Psoas muscle (tissue), 8 donors: ENCODE measurements around the gene NAA11. TPM values are rescaled to one million over a fixed set of nuclear protein-coding genes. Genes with fewer than 3 reads are reported as not detected.

Experiments used
- ATAC-seq, 4 donors: fragments of 200-7000 bp; cut with Tn5 transposase; one replicate each; pipeline ENCODE4 v1.9.1; 2020; ENCODE audit warnings: moderate library complexity in 3 of 4, mild to moderate bottlenecking in 2 of 4
- DNase-seq, 2 donors: peaks; one replicate each; pipeline ENCODE4 v3.0.0-alpha.2; 2020
- H3K27ac ChIP-seq: fragments of 200-600 bp; one replicate; pipeline ENCODE4 v1.8.0; 2022
- H3K27me3 ChIP-seq, 3 donors: fragments of 200-600 bp in 1 of 3; one replicate each; pipeline versions ENCODE4 v1.6.1 to v1.8.0; 2013 to 2022; ENCODE audit warnings: low read length in 2 of 3, mild to moderate bottlenecking in 2 of 3, moderate library complexity in 1 of 3; ENCODE audit not compliant: insufficient read depth in 3 of 3
- H3K36me3 ChIP-seq, 2 donors: fragments of 200-600 bp in 1 of 2; one replicate each; pipeline versions ENCODE4 v1.6.1 to v1.8.0; 2013 to 2022; ENCODE audit warnings: low read depth in 1 of 2, mild to moderate bottlenecking in 1 of 2, moderate library complexity in 1 of 2; ENCODE audit not compliant: insufficient read depth in 1 of 2
- H3K4me1 ChIP-seq: fragments of 200-600 bp; one replicate; pipeline ENCODE4 v1.8.0; 2022
- H3K4me3 ChIP-seq: fragments of 200-600 bp; one replicate; pipeline ENCODE4 v1.8.0; 2022; ENCODE audit warnings: mild to moderate bottlenecking
- H3K9me3 ChIP-seq: fragments of 200-600 bp; one replicate; pipeline ENCODE4 v1.8.0; 2022
- WGBS, 3 donors: extraction: QIAGEN DNeasy Blood & Tissue Kit; methylation state at CpG; one replicate each; pipeline versions ENCODE4 v1.1.6 to v1.1.7; 2013; 5-methylcytosine and 5-hydroxymethylcytosine counted together
- intact Hi-C, 2 donors: fragments of 100-400 bp; cut with DNase I; formaldehyde crosslinking; loops; one replicate each; pipeline versions ENCODE4 v1.11.0 to v1.14.2; 2022
- long read RNA-seq, 2 donors: library from polyadenylated mRNA; unstranded; transcript quantifications; one replicate each; pipeline ENCODE4 v2.0.0, GENCODE V29; 2021
- polyA plus RNA-seq, 3 donors: library from polyadenylated mRNA; stranded (reverse); fragments of 200-250 nt; gene quantifications; one replicate each; pipeline ENCODE4 v1.2.3, GENCODE V29; 2013
- total RNA-seq, 4 donors: library from RNA; stranded (reverse); fragmentation: NEBNext Ultra II Directional in 2 of 4; extraction: Animal tissue kit (Norgen Biotek cat#: 25700) in 2 of 4; gene quantifications; one replicate each; pipeline versions ENCODE4 v1.2.1 to v1.2.4, GENCODE V29; 2021 to 2023
- TF ChIP-seq, protein P1 (sequence below): fragments of 200-600 bp; IDR thresholded peaks from one replicate; pipeline ENCODE4 v1.8.0; 2022; ENCODE audit warnings: antibody characterized with exemption
- donor health status: healthy with polysubstance abuse.
- donor health status: DM: no; HTN: no; CAD: no; lungs with moderate emphysema.
- donor health status: Bipolar disorder and iron deficiency.
- donor health status: healthy.
- donor health status: DM: yes; HTN: yes; CAD: no.
- donor health status: DM: no; HTN: no; CAD: no.
- donor health status: DM: no; HTN: no; CAD: no.
- donor health status: DM: yes; HTN: yes; CAD: no.

NAA11 gene
- total RNA-seq = not detected
- polyA plus RNA-seq = not detected
- long read RNA-seq, donor 1 = 0 reads
- long read RNA-seq, donor 2 = 0 reads

DNA sequence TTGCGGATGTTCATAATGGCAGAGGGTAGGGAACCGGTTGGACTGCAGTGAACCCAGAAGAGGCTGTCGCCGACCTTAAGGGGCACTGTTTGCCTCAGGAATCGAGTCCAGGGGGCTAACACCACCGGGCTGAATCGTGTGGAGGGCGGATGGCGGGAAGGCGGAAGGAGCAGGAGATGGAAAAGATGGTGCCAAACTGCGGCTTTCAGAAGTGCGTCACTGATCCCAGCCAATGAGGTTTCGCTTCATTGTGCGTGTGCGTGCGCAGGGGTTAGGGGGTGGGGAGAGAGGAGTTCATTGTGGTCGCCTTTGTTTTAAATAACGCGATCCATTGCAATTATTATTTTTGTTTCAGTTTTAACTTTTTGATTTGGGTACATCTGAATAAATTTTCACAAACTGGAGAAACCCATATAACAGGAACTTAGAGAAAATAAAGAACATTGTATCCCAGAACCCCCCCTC lies at the start of gene NAA11:
Gene NAA11 (minus strand): TSS at position 198 of the 465 bp plus-strand sequence. CDS start 184 bp downstream, at position 14.
- Histone ChIP-seq H3K9me3 (no peaks in the 10 kb centered on the region), H3K4me1 (no peaks in the 10 kb centered on the region), H3K27me3 (no peaks in the 10 kb centered on the region), H3K36me3 (no peaks in the 10 kb centered on the region), H3K4me3 (no peak within 1 kb of the TSS), H3K27ac (no peak within 1 kb of the TSS)
- intact Hi-C loops = no loop called here
- DNase-seq (no peak), ATAC-seq (no peak)
- 90 to 97% (median 91%) methylated on average over 19 of the region's 19 CpGs for WGBS, 3 donors
- TF ChIP-seq, protein P1, sequence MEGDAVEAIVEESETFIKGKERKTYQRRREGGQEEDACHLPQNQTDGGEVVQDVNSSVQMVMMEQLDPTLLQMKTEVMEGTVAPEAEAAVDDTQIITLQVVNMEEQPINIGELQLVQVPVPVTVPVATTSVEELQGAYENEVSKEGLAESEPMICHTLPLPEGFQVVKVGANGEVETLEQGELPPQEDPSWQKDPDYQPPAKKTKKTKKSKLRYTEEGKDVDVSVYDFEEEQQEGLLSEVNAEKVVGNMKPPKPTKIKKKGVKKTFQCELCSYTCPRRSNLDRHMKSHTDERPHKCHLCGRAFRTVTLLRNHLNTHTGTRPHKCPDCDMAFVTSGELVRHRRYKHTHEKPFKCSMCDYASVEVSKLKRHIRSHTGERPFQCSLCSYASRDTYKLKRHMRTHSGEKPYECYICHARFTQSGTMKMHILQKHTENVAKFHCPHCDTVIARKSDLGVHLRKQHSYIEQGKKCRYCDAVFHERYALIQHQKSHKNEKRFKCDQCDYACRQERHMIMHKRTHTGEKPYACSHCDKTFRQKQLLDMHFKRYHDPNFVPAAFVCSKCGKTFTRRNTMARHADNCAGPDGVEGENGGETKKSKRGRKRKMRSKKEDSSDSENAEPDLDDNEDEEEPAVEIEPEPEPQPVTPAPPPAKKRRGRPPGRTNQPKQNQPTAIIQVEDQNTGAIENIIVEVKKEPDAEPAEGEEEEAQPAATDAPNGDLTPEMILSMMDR = no peak

DNA sequence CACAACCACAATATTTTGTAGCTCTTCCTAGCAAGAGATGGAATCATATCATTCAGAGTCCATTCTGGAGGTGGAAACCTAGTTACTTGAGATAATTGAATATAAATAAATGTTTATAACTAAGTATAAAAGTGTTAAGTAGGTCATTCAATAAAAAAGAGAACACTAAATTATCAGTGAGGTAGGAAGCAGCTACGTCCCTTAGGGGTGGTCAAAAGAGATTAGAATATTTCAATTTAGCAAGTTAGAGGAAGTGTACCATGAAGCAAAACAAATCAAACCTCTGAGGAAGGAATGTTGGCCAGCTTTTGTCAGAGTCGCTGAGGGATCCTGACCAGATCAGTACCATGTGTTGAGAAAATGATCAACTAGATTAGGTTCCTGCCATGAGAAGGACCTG lies 44.2 kb upstream of the NAA11 start:
- intact Hi-C loops = no loop called here
- Histone ChIP-seq H3K27me3 (no peaks in the 10 kb centered on the region), H3K9me3 (no peaks in the 10 kb centered on the region), H3K36me3 (no peaks in the 10 kb centered on the region), H3K4me3 (no peak overlapping the region), H3K27ac (no peak overlapping the region), H3K4me1 (no peaks in the 10 kb centered on the region)
- TF ChIP-seq, protein P1 = no peak
- WGBS, 3 donors = 26 to 35% (median 33%) methylated on average over 2 of the region's 2 CpGs
- DNase-seq (no peak), ATAC-seq (no peak)

- Histone ChIP-seq H3K27ac (no peak overlapping the region), H3K27me3 (no peaks in the 10 kb centered on the region), H3K4me3 (no peak overlapping the region), H3K4me1 (no peaks in the 10 kb centered on the region), H3K36me3 (no peaks in the 10 kb centered on the region), H3K9me3 (no peaks in the 10 kb centered on the region)
- DNase-seq (no peak), ATAC-seq (no peak)
- intact Hi-C loops = no loop called here
- TF ChIP-seq, protein P1 = no peak
- WGBS, 3 donors = 90 to 93% (median 91%) methylated on average over 2 of the region's 2 CpGs
Observed at GRCh38 chr4:79367096-79367495, 41.2 kb upstream of the NAA11 start.

GRCh38 chr4:79366422-79366821 lies 40.6 kb upstream of the NAA11 start:
- intact Hi-C loops = no loop called here
- DNase-seq (no peak), ATAC-seq (no peak)
- Histone ChIP-seq H3K27ac (no peak overlapping the region), H3K27me3 (no peaks in the 10 kb centered on the region), H3K4me3 (no peak overlapping the region), H3K4me1 (no peaks in the 10 kb centered on the region), H3K9me3 (no peaks in the 10 kb centered on the region), H3K36me3 (no peaks in the 10 kb centered on the region)
- TF ChIP-seq, protein P1 = no peak

- no peak overlapping the region for H3K4me3 ChIP-seq
- intact Hi-C loops = no loop called here
- H3K27me3 ChIP-seq = no peaks in the 10 kb centered on the region
- WGBS, 3 donors = 67 to 68% (median 67%) methylated on average over 6 of the region's 6 CpGs
- no peaks in the 10 kb centered on the region for H3K36me3 ChIP-seq
- TF ChIP-seq, protein P1 = no peak
- H3K27ac ChIP-seq = no peak overlapping the region
- ATAC-seq = no peak
- H3K4me1 ChIP-seq = no peaks in the 10 kb centered on the region
- H3K9me3 ChIP-seq = no peaks in the 10 kb centered on the region
- DNase-seq = no peak
Observed at GRCh38 chr4:79364061-79364460, 38.2 kb upstream of the NAA11 start.
